C4-2B (cell line): ENCODE results near the gene NTMT1.
"Not testable (repeated sequence)": the region's sequence is repeated elsewhere in the genome, so short reads cannot be mapped to it uniquely, and the experiment has no call there.

Experiments used
- H3K27ac ChIP-seq: fragments of 450-650 bp; 2 replicates; pipeline ENCODE4 v1.5.1; 2017
- CTCF ChIP-seq: fragments of 450-650 bp; conservative IDR thresholded peaks from 2 replicates; pipeline ENCODE4 v1.5.1; 2017; ENCODE audit warnings: mild to moderate bottlenecking
- ZFX ChIP-seq: fragments of 450-650 bp; IDR thresholded peaks from 2 replicates; pipeline ENCODE4 v1.6.1; 2017

The NTMT1 gene

DNA sequence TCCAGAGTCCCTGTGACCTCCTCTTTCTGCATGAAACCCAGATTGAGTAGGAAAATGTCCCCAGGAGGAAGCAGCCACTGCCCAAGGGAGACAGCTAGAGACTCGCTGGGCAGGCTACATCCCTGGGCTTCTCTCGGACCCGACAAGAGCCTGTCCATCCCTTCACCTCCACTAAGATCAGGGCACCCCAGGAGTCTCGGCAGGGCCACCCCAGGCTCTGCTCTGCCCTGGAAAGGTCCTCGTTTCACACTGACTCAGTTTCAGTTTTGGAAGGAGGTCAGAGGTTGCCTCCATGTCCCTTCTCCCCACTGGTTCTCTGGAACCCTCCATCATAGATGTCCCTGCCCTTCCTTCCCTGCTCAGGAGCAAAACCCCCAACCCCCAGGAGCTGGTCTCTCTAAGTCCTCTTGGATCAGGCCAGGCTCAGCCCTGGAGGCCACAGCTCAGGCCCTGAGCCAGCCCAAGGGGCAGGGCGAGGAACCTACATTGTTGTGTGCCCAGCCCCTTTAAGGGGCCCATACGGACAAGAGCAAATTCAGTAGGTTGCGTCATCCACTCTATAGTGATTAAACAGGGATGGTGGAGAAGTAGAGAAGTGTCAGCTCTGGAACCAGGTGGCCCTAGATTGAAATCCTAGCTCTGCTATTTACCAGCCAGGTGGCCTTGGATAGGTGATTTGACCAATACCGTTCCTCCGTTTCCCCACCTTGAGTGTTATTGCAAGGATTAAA, 42.5 kb upstream of the NTMT1 start:
- TF ChIP-seq CTCF = no peak
- TF ChIP-seq ZFX = no peak
- no peak overlapping the region for H3K27ac ChIP-seq

DNA sequence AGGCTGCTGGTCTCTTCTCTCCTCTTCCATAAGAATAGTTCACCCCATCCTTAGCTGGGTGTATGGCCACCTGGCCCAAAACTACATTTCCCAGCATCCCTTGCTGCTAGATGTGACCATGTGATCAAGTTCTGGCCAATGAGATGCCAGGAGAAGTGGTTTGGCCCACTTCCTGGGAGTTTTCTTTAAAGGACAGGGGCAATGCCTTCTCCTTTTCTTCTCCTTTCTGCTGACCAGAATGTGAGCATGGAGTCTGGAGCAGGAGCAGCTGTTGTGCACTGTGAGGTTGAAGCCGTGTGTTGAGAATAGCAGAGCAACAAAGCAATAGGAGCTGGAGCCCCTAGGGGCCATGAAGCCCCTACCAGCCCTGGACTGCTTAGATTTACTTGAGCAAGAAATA, 41.8 kb upstream of the NTMT1 start:
- no peak overlapping the region for H3K27ac ChIP-seq
- TF ChIP-seq CTCF (no peak), ZFX (no peak)

GRCh38 chr9:129585352-129585751, 40.6 kb upstream of the NTMT1 start:
- TF ChIP-seq ZFX (no peak), CTCF (no peak)
- H3K27ac ChIP-seq = no peak overlapping the region

- no peak for TF ChIP-seq CTCF
- TF ChIP-seq ZFX = no peak
- no peak overlapping the region for H3K27ac ChIP-seq
These were observed 39.7 kb upstream of the NTMT1 start for GRCh38 chr9:129586245-129586644.

DNA sequence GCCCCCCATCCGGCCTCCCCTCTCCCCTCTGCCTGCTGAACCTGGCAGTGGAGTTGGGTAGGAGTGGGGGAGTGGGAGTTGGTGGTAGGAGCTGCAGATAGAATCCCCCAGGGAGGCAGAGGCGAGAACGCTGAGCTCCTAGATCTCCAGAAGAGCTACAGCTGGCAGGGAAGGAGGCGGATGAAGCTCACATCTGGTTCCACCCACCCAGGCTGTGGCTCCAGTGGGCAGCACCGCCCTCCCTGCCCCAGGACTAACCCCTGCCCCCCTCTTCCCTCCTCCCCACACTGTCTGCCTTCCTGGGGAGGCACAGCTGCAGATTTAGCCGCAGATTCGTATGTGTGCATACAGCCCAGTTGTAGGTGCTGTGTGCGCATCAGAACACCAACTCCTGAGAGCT, 39.3 kb upstream of the NTMT1 start:
- no peak overlapping the region for H3K27ac ChIP-seq
- no peak for TF ChIP-seq ZFX

DNA sequence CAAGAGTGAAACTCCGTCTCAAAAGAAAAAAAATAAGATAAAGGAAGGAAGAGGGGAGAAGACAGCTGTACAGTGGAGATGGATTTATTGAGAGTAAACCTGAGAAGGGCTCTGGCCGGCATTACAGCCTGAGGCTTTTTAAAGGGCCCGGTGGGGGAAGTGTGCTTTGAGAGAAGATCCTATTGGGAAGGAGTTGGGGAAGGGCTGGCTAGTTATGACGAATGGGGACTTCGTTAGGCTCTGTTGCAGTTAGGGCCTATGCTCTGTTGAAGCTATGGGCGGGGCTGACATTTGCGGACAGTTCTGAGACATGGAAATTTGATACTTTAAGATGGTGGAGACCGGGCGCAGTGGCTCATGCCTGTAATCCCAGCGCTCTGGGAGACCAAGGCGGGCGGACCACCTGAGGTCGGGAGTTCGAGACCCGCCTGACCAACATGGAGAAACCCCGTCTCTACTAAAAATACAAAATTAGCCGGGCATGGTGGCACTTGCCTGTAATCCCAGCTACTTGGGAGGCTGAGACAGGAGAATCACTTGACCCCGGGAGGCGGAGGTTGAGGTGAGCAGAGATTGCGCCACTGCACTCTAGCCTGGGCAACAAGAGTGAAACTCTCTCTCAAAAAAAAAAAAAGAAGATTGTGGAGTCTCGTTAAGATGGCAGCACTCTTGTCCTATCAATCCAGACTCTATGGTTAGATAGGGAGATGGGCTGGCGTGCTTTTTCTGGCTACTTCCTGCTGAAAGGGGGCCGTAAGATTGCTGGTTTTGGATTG, 38.3 kb upstream of the NTMT1 start:
- H3K27ac ChIP-seq = no peak overlapping the region
- no peak for TF ChIP-seq ZFX
- TF ChIP-seq CTCF = no peak

DNA sequence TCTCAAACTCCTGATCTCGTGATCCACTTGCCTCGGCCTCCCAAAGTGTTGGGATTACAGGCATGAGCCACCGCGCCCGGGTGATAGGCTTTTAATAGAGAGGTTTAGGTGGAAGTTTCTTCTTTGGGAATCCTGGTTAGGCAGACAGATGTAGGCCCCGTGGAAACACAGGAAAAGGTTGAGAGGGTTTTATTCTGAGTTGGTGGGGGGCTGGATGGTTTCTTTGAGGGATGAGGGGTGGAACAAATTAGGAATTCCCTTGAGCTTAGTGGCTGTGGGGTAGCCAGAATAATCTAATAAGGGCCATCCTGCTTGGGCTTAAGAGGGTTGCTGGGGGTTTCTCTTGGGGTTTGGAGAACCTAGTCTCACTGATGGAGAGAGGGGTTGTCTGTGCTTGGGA, 35.5 kb upstream of the NTMT1 start:
- no peak for TF ChIP-seq ZFX
- no peak for TF ChIP-seq CTCF
- no peak overlapping the region for H3K27ac ChIP-seq

GRCh38 chr9:129591916-129592315, 34.0 kb upstream of the NTMT1 start:
- TF ChIP-seq CTCF (no peak), ZFX (no peak)
- no peak overlapping the region for H3K27ac ChIP-seq

DNA sequence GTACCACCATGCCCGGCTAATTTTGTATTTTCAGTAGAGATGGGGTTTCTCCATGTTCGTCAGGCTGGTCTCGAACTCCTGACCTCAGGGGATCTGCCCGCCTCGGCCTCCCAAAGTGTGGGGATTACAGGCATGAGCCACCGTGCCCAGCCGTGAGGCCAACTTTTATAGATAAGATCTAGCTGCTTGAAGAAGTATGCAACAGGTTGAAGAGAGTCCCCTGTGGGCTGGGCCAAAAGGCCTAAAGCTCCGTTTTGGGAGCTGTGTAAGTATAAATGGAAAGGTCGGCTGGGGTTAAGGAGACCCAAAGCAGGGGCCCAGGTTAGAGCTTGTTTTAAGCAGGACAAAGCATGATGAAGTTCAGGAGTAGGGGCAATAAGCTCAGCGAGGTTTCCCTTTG, 33.2 kb upstream of the NTMT1 start:
- H3K27ac ChIP-seq = not testable (repeated sequence)
